T follicular helper cell (primary cell): ENCODE measurements around the gene RYR2.

Experiments
- DNase-seq: peaks from one replicate; pipeline ENCODE4 v3.0.0-alpha.2; 2020; ENCODE audit warnings: low read depth

RYR2 gene

DNA sequence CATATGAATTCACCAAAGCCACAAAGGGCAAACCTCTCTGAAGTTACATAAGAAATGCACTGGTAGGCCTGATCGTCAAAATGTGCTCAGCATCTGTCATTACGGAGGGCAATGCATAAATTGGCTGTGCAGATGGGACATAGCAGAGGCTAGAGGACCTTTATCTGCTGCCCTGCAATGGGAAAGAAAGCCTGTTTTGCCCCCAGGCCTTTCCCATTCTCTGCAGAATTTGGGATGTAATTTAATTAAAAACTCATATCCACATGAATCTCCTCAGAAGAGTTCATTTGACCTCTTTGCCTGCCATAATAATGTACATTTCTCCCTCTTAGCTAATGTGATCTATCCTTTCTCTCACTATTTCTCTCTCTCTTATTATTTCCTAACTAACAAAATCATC is 690.7 kb downstream of the RYR2 start:
- DNase-seq, result no peak

DNA sequence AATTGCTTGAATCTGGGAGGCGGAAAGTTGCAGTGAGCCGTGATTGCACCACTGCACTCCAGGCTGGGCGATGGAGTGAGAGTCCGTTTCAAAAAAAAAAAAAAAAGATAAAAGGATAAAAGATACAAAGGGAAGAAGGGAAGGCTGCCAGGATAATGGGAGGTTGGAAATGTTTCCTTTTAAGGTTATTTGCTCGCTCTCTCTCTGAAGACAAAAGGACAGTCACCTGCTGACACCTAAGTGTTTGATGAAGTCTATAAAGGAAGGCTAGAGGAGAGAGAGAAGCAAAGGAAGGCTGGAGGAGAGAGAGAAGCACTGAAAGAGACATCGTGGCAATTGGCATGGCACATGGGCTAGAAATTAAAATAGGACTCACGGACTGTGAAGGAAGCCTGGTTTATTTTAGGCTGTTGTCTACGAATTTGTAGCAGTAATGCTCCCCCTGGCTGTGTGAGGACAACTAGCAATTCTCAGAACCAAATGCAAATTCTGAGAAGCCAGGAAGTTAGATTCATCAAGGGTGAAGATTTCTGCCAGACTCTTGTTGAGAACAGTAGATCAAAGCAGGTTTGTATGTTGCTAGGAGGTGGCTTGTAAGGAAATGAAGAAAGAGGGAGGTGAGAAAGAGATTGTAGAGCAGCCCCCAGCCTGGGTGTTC is 694.5 kb downstream of the RYR2 start:
- no peak for DNase-seq

DNA sequence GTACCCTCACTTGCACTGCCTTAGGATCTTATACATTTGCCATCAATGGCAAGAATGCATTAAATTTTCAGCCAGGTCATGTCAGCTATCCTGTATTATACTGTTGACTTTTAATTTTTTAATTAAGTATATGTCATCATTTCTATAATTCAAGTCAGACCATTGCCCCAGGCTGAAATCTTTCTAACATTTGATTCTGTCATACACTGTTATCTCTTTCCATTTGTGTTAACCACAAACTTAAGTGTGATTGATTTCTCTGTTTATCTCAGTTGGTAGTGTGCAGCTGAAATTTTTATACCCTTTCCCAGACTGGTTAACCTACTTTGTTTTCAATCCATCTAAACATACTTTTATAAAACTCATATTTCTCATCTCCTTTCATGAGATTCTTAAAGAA is 695.5 kb downstream of the RYR2 start:
- no peak for DNase-seq

DNA sequence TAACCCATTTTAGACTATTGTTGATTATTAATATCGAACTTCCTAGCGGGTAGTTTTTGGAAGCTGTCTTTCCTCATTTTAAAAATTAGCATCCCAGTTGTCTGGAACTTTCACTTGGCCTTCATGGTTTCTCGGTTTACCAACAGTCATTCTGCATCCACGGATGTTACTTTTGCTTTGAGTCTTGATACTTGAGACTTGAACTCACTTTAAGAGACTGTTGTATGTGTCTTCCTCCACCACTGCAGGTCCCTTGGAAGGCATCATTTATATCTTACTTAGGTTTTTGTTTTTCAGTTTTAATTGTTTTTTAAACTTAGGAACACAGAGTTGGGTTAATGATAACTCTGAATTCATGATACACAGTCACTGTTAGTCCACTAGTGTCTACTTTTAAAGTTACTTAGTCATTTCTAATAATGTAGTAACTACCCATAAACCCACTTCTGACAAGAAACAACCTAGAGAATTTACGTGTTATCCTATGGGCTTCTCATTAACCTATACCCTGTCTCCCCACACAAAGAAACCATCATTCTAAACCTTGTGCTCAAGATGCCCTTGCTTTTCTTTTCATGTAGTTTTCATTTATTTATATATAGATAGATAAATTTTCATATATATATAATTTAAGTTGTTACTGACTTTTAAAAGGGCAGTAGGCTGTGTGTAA is 696.1 kb downstream of the RYR2 start:
- no peak for DNase-seq

DNA sequence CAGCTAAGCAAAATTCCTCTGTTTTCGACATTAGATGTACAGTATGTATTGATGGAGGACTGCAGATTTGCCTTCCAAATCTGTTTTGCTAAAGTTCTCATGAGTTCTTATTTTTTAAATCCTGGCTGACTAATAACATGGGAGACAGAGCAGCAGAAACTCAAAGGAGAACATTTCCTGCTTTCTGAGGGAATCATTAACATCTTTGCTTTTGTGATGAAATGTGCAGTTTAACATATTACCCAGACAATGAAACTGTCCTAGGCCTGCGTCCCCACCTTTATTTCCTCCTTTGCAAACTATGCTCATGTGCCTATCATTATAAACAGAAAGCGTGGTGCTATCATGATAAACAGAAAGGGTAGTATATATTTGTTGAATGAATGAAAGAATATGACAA is 698.9 kb downstream of the RYR2 start:
- DNase-seq, result no peak

DNA sequence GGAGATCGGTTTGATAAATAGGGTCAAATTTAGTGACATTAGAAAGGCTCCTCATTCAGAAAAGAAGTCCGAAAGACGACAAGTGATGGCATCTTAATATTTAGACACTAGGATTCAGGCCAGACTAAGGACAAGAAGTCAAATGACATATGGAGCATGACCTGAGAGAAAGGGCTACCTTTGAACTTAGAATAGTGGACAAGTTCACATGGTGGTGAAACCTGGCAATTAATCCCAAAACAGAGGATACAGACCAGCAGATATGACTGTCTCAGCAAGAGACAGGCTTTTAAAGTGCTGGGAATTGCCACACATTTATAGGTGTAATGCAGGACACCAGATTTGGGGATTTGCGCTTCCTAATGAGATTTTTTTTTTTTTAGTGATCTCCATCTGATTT is 703.6 kb downstream of the RYR2 start:
- DNase-seq, result no peak

DNA sequence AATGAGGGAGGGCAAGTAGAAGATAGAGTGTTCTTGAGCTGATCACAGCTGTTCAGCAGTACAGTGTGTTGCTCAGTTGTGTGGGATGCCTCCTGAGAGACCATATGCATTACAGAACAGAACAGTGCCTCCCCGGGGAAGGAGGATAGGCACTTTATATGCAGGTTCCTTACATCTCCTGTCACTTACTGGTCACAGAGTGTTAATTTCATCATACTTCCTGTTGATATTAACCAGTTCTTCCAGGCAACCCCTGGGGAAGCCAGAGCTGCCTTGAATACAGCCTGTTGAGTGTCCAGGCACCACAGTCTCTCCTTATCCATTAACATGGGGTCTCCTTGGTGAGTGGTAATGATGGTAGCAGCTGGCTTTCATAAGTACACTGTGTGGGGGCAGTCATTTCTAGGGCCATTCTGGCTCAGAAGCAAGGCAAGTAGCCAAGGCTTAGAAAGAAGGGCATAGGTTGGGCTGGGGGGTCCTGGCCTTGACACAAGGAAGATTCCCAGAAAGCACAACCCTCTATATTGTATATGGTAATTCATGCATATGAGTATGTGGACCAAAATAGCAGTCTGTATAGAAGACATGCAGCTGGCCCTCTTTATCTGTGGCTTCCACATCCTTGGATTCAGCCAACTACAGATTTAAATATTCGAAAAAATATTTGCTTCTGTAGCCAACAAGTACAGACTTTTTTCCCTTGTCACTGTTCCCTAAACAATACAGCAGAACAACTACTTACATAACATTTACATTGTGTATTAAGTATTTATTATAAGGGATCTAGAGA is 706.4 kb downstream of the RYR2 start:
- no peak for DNase-seq

DNA sequence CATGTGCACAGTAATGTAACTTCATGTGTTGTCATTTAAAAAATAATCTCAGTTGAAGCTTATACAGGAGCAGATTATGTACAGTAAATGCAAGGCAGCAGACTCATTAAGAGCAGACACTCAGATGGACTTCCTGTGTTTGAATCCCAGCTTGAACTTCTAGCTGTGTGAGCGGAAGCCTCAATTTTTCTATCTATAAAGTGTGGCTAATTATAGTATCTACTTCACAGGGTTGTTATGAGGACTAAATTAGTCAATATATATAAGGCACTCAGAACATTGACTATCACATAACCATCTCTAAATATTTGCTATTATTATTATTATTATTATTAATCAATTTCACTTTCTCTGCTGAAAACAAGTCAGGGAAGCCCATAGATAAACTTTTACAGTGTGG is 707.1 kb downstream of the RYR2 start:
- no peak for DNase-seq

DNA sequence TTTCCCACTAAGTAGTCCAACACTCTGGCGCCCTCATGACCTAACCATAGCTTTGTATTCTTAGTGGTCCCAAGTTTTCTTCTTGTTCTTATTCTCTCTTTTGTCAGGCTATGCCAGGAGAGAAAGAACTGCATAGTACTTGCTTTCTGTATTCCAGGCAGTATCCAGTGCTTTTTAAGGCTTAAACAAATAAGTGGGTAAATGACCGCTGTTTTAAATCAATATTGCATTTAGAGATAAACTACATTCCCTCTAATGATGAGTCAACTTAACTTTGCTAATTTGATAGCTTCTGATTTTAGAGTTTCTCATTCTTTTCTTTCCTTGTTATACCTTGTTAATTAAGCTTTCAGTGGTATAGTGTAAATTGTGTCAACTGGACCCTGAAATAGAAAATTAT is 709.1 kb downstream of the RYR2 start:
- no peak for DNase-seq

DNA sequence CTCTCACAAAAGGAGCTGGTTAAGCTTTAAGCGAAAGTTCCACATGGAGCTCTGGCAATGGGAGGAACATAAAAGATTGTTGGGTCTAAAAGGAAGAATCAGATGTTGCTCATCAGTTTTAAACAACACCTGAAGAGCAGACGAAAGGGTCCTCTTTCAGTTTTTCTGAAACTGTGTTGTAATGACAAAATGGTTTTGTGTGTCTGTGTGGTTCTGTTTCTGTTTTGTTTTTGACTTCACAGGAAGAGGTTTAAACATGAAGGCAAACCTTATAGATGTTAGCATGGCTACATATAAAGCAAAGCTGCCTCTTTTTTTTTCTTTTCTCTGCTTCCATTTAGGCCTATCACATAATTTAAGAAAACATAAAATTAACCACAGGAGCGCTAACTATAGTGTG is 712.6 kb downstream of the RYR2 start:
- no peak for DNase-seq

DNA sequence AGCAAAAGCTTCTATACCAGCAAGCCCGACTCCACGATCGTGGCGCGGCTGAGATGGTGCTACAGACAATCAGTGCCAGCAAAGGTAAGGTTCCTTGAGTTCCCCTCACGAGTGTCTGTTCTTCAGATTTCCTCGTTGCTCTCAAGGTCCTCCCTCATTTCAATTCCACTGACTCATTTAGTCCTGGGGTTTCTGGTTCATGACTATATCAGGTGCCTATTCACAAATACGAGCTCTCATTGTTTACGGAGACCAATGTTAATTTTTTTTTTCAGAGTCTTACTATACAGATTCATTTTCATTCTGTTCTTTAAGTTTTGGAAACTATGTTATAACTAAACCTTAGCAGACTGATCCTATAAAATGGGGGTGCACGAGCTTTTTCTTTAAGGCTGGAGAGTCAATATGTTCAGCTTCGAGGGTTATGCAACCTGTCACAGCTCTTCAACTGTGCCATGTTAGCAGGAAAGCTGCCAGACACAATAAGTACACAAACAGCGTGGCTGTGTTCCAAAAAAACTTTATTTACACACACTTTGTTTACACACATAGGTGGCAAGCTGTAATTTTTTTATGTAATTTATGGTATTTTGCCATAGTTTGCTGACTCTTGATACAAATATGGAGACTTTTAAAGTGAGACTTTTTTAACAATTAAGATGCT is 714.5 kb downstream of the RYR2 start:
- DNase-seq, result no peak

DNA sequence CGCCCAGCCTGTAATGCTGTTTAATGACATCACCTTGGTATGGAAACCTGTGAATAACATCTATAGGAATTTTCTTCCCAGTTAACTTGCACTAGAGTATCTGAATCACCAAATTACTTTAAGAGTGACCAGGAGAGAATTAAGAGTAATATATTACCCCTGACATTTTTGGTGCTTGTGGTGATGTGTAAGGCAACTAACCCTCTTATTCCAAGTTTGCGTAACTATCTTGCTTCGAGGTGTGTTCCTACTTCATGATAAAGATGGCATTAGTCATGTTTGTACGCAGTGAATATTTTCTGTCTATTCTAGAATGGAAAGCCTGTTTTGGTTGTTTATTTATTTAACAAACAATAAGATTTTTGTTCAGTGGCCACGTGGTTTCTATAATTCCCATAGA is 717.4 kb downstream of the RYR2 start:
- DNase-seq, result no peak

DNA sequence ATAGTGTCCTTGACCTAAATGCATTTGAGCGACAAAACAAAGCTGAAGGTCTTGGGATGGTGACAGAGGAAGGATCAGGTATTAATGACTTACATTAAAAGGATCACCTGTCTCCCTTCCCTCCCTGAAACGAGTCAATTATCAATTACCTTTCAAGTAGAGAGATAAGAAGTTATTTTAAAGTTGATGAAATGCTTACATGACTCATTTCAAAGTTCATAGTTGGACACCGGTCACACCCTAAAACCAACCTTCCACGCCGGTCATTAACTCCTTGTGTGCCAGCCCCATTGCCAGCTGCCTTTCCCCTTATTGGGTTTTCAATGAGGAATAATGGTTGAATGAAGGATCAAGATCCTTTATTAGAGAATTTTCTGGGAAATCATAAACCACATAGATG is 719.0 kb downstream of the RYR2 start:
- DNase-seq, result no peak

DNA sequence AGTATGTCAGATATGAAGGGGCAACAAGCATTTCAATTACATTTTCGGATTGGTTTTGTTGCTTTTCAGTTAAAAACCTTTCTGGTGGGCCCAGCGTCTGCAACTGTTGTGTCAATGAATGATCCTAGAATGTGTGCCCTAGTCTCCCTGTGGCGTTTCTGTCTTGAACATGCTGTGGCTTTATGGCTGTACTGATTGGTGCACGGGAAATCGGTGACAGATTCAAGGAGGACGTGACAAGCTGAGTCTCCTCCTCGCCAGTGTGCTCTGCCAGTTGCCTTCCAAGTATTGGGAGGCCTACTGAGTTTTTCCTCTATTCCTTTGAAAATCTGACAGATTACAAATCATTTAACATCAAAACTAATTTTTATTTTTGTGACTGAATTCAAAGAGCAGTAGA is 721.2 kb downstream of the RYR2 start:
- no peak for DNase-seq

DNA sequence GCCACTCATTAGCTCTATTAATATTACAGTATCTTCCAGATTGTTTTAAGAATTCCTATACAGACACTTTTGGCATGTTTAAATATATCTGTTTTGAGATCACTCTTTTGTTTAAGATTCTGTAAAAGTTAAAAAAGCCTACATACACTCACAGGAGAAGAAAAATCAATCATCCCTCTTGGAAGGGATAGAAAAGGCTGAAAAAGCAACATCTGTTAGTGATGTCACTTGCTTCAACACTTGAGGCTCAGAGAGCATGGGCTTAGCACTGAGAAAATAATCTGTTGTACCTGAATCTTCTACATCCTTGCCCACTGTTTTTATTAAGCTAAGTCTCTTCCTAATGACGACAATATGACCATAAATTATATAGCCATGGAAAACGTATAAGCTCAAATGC is 721.8 kb downstream of the RYR2 start:
- DNase-seq, result no peak

DNA sequence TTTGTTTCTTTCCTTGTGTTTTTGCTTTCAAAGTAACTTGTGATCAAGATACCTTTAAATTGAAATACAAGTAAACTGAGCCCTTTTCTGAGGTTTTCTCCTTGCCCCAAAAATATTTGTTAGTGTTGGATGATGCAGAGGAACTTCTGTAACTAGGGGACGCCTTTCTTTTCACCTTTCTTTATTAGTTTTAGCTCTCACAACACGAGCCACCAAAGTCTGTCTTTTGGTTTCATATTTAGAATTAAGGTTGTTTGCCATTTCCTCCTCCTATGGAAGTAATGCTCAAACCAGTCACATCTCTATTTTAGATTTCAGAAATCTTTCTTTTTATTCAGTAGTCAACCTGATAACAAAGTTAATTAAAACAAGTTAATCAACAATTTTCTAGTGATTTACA is 727.9 kb downstream of the RYR2 start:
- no peak for DNase-seq

DNA sequence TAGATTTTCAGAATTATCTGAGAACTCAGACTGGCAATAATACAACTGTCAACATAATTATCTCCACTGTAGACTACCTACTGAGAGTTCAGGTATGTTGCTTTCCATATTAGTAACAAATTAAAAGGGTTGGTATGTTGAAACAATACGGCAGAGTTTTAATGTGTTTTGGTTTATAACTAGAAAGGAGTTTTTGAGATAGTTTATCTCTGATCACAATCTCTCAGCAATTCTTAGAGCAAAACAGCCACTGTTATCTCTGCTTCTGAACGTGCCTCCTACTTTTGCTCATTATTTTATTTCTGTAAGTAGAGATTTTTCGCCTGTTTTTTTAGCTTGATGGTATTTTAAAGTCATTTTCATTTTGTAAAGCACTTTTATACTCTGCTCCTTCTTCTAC is 730.0 kb downstream of the RYR2 start:
- DNase-seq, result no peak

DNA sequence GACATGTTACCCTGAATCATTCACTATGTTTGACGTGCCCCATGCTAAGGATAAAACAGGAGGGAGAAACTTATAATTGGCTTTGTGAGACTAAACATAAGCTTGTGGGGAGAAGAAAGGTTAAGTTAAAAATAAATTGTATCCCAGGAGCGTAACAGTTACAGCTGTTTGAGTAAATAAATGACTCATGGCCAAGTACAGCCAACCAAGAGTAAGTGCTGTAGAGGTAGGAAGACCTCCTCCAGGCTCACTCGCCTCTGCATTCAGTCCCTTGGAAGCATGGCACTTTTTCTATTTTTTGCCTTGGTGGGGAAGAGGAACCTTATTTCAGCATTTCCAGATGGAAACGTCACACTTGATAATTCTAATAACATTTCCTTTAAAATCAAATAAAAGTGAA is 732.3 kb downstream of the RYR2 start:
- no peak for DNase-seq

DNA sequence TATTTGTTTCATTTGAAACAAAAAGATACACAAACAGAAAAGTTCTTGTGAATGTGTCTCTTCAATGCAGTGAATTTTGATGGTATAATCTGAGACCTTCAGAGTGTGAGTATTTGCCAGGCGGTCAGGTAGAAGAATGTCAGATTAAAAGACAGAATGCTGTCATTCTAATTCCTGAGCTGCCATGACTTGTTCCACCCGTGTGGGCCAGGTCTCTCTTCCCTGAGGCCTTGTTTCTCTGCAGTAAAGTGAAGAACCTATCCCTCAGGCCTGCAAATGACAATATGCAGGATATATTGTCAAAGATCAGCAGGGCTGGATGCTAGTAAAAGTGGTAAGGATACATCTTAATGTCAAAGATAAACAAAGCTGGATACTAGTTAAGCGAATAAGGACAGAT is 737.4 kb downstream of the RYR2 start:
- no peak for DNase-seq

DNA sequence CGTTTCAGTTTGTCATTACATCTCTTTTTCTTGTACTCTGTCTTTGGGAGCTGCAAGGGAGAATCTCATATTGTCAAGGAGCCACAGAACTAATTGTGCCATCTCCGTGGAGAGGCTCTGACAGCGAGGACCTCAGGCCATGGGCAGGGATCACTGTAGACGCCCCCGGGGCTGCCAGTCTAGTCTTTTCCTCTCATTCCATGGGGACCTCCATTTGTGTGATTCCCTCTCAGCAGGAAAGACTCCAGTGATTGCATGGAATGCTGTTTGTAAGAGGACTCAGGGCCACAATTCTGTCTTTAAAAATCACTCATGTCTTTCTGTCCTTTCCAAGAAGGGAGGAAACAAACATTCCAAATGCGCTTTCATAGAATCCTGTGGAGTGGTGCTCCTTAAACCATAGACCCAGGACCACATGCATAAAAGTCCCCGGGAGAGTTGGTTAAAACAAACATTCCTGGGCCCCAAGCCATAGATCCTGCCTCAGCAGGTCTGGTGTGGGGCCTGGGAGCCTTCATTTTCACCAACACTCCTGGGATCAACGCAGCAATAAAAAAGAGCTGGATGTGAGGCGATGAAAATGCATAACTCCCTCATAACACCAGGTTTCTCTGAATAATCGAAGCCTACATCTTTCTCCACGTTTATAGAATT is 744.2 kb downstream of the RYR2 start:
- DNase-seq, result no peak

DNA sequence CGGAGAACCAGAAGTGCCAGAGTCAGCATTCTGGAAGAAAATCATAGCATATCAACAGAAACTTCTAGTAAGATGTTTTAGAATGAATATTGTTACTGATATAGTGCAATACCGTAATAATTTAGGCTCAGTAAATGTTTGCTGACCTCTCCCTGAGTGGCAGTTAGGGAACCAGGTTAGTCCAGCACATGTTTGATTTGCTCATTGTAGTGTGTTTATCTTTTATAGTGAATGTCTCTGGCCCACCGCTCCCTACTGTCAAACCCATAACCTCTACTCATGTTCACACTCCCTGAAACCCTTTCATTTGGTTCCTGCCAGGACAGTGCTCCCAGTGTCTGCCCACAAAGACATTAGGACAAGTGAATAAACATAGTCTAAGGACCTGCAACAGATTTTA is 746.1 kb downstream of the RYR2 start:
- DNase-seq, result no peak

DNA sequence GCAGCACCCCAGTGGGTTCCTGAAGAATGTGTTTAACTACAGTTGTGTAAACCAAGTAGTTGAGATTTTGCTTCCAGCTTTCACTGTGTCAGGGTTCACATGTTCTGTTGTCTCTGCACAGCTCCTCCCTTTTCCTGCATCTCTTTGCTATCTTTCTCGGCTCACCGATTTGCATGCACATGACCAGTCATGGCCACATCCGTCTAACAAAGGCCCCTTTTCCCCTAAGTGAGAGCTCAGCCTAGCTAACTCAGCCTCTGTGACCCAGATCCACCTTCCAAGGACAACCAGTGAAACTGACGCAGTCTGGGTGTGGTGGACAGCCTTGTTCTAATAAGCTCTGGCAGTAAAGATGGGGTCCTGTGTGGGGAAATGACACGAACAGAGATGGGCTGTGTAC is 747.6 kb downstream of the RYR2 start:
- no peak for DNase-seq
